ENCODE data around the gene NSUN3.

NSUN3 gene

DNA sequence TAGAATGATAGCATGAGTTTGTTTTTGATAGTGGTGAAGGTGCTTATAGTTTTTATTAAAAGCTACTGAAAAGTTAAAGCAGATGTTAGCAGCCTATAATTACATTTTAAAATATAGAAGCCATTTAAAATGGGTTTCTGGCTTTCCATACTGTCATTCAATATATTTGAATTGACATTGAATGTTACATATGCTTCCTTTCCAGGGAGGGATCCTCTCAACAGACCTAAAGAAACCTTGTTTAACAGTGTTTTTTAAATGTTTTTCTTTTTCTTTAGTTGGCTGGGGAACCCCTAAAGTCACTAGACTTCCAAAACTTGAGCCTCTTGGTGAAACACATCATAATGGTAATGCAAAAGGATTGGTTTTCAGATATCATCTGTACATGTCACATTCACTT is 12.3 kb upstream of the NSUN3 start:
- CTCF ChIA-PET, result no interaction called here
- POLR2A ChIA-PET (ENCODE audit: low non-redundant PET), result no interaction called here
- no peak for DNase-seq (ENCODE audit: low spot score)

GRCh38 chr3:94061297-94061696 is 1.6 kb upstream of the NSUN3 start:
- DNase-seq (ENCODE audit: low spot score), result no peak
- CTCF ChIA-PET, result interaction anchor here (0.6 kb wide), 1 partner anchor 8 kb away, joined by 3 read pairs; no protein-coding TSS in a partner anchor
- no peak overlapping the region for H3K27ac ChIP-seq
- POLR2A ChIA-PET (ENCODE audit: low non-redundant PET), result no interaction called here
- TF ChIP-seq, protein P1, sequence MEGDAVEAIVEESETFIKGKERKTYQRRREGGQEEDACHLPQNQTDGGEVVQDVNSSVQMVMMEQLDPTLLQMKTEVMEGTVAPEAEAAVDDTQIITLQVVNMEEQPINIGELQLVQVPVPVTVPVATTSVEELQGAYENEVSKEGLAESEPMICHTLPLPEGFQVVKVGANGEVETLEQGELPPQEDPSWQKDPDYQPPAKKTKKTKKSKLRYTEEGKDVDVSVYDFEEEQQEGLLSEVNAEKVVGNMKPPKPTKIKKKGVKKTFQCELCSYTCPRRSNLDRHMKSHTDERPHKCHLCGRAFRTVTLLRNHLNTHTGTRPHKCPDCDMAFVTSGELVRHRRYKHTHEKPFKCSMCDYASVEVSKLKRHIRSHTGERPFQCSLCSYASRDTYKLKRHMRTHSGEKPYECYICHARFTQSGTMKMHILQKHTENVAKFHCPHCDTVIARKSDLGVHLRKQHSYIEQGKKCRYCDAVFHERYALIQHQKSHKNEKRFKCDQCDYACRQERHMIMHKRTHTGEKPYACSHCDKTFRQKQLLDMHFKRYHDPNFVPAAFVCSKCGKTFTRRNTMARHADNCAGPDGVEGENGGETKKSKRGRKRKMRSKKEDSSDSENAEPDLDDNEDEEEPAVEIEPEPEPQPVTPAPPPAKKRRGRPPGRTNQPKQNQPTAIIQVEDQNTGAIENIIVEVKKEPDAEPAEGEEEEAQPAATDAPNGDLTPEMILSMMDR (conservative IDR thresholded peaks at IDR 0.05; ENCODE audit: low read depth), result no peak

More for the DNA sequence above, 12.3 kb upstream of the NSUN3 start:
- TF ChIP-seq, protein P1 (conservative IDR thresholded peaks at IDR 0.05; ENCODE audit: low read depth), result no peak
- H3K27ac ChIP-seq, result no peak overlapping the region

DNA sequence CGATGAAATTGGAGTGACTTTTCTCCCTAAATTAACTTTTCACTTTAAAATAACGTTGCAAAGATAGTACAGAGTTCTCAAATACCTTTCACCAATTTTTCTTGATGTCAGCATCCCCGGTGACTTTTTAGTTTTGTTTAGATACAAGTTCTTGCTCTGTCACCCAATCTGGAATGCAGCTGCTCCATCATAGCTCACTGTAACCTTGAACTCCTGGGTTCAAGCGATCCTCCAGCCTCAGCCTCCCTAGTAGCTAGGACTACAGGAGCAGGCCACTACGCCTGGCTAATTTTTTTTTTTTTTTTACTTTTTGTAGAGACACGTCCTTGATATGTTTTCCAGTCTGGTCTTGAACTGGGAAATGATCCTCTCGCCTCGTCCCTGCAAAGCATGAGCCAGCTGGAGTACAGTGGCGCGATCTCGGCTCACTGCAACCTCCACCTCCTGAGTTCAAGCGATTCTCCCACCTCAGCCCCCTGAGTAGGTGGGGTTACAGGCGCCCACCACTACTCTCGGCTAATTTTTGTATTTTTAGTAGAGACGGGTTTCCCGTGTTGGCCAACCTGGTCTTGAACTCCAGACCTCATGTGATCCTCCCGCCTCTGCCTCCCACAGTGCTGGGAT is 747 bp downstream of the NSUN3 start:
- no peak for DNase-seq (ENCODE audit: low spot score)
- H3K27ac ChIP-seq, result peak overlapping the region; percentile 93
- TF ChIP-seq, protein P1 (conservative IDR thresholded peaks at IDR 0.05; ENCODE audit: low read depth), result no peak
- ChIA-PET POLR2A (ENCODE audit: low non-redundant PET) (no interaction called here), CTCF (interaction anchor here (0.6 kb wide), 1 partner anchor 51 kb away, joined by 3 read pairs; no protein-coding TSS in a partner anchor)

GRCh38 chr3:94064243-94064860 is 1.5 kb downstream of the NSUN3 start:
- DNase-seq (ENCODE audit: low spot score), result no peak
- POLR2A ChIA-PET (ENCODE audit: low non-redundant PET), result no interaction called here
- CTCF ChIA-PET, result no interaction called here
- no peak overlapping the region for H3K27ac ChIP-seq
- TF ChIP-seq, protein P1 (conservative IDR thresholded peaks at IDR 0.05; ENCODE audit: low read depth), result no peak

DNA sequence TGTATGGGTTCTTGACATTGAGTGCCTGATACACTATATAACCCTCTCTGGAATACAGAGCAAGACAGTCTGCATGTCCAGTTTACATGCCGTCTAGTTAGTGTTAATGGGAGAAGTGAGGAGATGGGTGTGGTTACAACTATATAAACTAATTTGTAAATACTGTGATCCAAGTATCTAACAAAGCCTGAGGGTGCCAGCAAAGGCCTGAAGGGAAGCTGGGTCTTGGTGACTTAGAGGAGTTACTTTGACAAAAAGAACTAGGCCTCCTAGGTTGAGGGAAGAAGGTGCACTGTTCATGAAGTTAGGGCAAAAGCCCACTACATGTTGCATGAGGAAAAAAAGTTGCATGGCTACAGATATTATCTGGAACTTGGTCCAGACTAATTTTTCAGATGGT is 2.3 kb downstream of the NSUN3 start:
- no peak for DNase-seq (ENCODE audit: low spot score)
- H3K27ac ChIP-seq, result no peak overlapping the region
- TF ChIP-seq, protein P1 (conservative IDR thresholded peaks at IDR 0.05; ENCODE audit: low read depth), result no peak
- ChIA-PET CTCF (no interaction called here), POLR2A (ENCODE audit: low non-redundant PET) (no interaction called here)

DNA sequence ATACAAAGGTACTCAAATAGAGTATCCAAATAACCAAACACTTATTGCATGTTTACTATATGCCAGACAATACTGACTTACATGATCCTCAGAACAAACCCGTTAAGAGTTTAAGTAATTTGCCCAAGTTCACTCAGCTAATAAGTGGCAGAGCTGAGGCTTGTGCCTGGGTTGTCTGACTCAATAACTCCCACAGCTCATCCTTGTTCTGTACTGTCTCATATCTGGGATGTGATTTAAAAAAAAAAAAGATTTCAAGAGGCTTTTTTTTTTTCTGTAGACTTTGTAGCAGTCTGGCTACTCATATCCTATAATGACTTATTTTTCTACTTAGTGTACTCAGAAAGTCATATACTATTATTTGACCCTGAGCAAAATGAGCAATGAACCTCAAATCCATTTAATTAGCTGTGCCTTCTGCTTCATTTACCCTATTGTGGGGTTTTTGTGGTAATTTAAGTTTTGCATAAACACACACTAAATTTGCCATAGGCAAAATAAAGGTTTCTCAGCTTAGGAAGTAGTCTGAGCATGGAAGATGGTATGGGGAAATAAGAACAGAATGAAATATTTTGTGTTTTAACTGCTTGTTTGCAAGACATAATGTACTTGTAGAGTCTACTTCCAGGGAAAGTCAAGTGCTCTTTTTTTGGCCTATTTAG is 3.1 kb downstream of the NSUN3 start:
- no peak for DNase-seq (ENCODE audit: low spot score)
- ChIA-PET POLR2A (ENCODE audit: low non-redundant PET) (no interaction called here), CTCF (interaction anchor here (0.6 kb wide), 1 partner anchor 20 kb away, joined by 3 read pairs; no protein-coding TSS in a partner anchor)
- TF ChIP-seq, protein P1 (conservative IDR thresholded peaks at IDR 0.05; ENCODE audit: low read depth), result no peak
- no peak overlapping the region for H3K27ac ChIP-seq
